HepG2 (cell line): ENCODE data around the gene CIITA. TPM values are rescaled to one million over a fixed set of nuclear protein-coding genes. Genes with fewer than 3 reads are reported as not detected.

Source experiments
- IKZF1 ChIP-seq: fragments of 450-650 bp; IDR thresholded peaks from 2 replicates; pipeline ENCODE4 v1.7.1; 2016
- MXI1 ChIP-seq: IDR thresholded peaks from 3 replicates; pipeline ENCODE4 v1.6.1; 2012; ENCODE audit warnings: low read depth, low read length, inconsistent platforms, borderline replicate concordance
- PAF1 ChIP-seq: IDR thresholded peaks from 2 replicates; pipeline ENCODE4 v1.6.1; 2016; ENCODE audit warnings: missing genetic modification reagents, missing compliant biosample characterization
- RBM39 ChIP-seq: fragments of 200-400 bp; formaldehyde crosslinking; IDR thresholded peaks from one replicate; pipeline ENCODE4 v1.6.1; 2018; ENCODE audit warnings: antibody characterized with exemption, mild to moderate bottlenecking, low read depth, low read length; ENCODE audit not compliant: poor library complexity, severe bottlenecking
- SNAPC2 ChIP-seq: sonication (generic); formaldehyde crosslinking; IDR thresholded peaks from 2 replicates; pipeline ENCODE4 v1.8.1; 2022; ENCODE audit warnings: mild to moderate bottlenecking, missing genetic modification reagents
- ZNF234 ChIP-seq: sonication (generic); formaldehyde crosslinking; conservative IDR thresholded peaks from 2 replicates; pipeline ENCODE4 v1.5.1; 2020; ENCODE audit warnings: mild to moderate bottlenecking, missing genetic modification reagents
- ZNF672 ChIP-seq: sonication (generic); formaldehyde crosslinking; IDR thresholded peaks from 2 replicates; pipeline ENCODE4 v1.8.1; 2022; ENCODE audit warnings: missing genetic modification reagents
- polyA plus RNA-seq, 8 experiments: library from polyadenylated mRNA; depleted of rRNA in 3 of 8; stranded (reverse) in 7 of 8; unstranded in 1 of 8; fragments of >200 nt; fragmentation: Illumina TruSeq in 4 of 8; extraction: Trizol in 4 of 8; gene quantifications; 2 replicates each; pipeline versions ENCODE4 v1.2.1 to v1.2.3, GENCODE V29; 2011 to 2016; ENCODE audit warnings: low read depth in 4 of 8, missing spikeins in 1 of 8, mixed read lengths in 1 of 8; ENCODE audit not compliant: insufficient read depth in 1 of 8
- total RNA-seq, 5 experiments: library from RNA; depleted of rRNA; stranded (reverse); fragments of >200 nt; fragmentation: Illumina TruSeq; extraction: Trizol; gene quantifications; 2 replicates each; pipeline ENCODE4 v1.2.3, GENCODE V29; 2016; ENCODE audit warnings: low read depth in 1 of 5
- TF ChIP-seq, protein P1 (sequence below): sonication (generic); formaldehyde crosslinking; IDR thresholded peaks from 2 replicates; pipeline ENCODE4 v1.4.0; 2020; ENCODE audit warnings: missing genetic modification reagents
- TF ChIP-seq, protein P2 (sequence below): IDR thresholded peaks from 2 replicates; pipeline ENCODE4 v1.4.0; 2020; ENCODE audit warnings: mild to moderate bottlenecking, missing genetic modification reagents
- TF ChIP-seq, protein P3 (sequence below): sonication (generic); formaldehyde crosslinking; IDR thresholded peaks from 2 replicates; pipeline ENCODE4 v1.5.1; 2020; ENCODE audit warnings: missing genetic modification reagents, mild to moderate bottlenecking, borderline replicate concordance
- TF ChIP-seq, protein P4 (sequence below): sonication (generic); formaldehyde crosslinking; IDR thresholded peaks from 2 replicates; pipeline ENCODE4 v1.4.0; 2020; ENCODE audit warnings: missing genetic modification reagents, borderline replicate concordance
- TF ChIP-seq, protein P5 (sequence below): sonication (generic); formaldehyde crosslinking; IDR thresholded peaks from 2 replicates; pipeline ENCODE4 v1.5.0; 2020; ENCODE audit warnings: mild to moderate bottlenecking, missing genetic modification reagents

Gene CIITA
- total and polyA plus RNA-seq, 2 of the 13 experiments (the other 11 are each of a cell fraction or from before 2014, with no cell fraction given): 0.08 to 0.09 TPM

DNA sequence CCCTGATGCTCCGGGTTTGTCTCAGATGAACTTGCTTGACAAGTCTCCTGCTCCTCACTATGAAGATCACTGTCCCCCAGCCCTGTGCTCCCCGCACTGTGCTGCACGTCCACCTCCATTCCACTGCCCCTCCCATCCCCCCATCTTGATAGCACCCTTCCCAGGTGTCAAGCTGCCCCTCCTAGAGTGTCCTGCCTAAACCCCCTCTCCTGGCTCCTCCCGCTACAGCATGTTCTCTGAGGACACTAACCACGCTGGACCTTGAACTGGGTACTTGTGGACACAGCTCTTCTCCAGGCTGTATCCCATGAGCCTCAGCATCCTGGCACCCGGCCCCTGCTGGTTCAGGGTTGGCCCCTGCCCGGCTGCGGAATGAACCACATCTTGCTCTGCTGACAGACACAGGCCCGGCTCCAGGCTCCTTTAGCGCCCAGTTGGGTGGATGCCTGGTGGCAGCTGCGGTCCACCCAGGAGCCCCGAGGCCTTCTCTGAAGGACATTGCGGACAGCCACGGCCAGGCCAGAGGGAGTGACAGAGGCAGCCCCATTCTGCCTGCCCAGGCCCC, 46.7 kb downstream of the CIITA start (continued):
- TF ChIP-seq ZNF234 (no peak), RBM39 (no peak), PAF1 (CRISPR knock-in tag) (no peak), MXI1 (peak; percentile 67; the same call in 1 of the 3 replicates), SNAPC2 (CRISPR knock-in tag) (no peak; the same call in 1 of the 2 replicates), IKZF1 (no peak; the same call in 1 of the 2 replicates), ZNF672 (CRISPR knock-in tag) (no peak)
- TF ChIP-seq, protein P1, sequence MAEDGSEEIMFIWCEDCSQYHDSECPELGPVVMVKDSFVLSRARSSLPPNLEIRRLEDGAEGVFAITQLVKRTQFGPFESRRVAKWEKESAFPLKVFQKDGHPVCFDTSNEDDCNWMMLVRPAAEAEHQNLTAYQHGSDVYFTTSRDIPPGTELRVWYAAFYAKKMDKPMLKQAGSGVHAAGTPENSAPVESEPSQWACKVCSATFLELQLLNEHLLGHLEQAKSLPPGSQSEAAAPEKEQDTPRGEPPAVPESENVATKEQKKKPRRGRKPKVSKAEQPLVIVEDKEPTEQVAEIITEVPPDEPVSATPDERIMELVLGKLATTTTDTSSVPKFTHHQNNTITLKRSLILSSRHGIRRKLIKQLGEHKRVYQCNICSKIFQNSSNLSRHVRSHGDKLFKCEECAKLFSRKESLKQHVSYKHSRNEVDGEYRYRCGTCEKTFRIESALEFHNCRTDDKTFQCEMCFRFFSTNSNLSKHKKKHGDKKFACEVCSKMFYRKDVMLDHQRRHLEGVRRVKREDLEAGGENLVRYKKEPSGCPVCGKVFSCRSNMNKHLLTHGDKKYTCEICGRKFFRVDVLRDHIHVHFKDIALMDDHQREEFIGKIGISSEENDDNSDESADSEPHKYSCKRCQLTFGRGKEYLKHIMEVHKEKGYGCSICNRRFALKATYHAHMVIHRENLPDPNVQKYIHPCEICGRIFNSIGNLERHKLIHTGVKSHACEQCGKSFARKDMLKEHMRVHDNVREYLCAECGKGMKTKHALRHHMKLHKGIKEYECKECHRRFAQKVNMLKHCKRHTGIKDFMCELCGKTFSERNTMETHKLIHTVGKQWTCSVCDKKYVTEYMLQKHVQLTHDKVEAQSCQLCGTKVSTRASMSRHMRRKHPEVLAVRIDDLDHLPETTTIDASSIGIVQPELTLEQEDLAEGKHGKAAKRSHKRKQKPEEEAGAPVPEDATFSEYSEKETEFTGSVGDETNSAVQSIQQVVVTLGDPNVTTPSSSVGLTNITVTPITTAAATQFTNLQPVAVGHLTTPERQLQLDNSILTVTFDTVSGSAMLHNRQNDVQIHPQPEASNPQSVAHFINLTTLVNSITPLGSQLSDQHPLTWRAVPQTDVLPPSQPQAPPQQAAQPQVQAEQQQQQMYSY (CRISPR knock-in tag): no peak
- TF ChIP-seq, protein P2, sequence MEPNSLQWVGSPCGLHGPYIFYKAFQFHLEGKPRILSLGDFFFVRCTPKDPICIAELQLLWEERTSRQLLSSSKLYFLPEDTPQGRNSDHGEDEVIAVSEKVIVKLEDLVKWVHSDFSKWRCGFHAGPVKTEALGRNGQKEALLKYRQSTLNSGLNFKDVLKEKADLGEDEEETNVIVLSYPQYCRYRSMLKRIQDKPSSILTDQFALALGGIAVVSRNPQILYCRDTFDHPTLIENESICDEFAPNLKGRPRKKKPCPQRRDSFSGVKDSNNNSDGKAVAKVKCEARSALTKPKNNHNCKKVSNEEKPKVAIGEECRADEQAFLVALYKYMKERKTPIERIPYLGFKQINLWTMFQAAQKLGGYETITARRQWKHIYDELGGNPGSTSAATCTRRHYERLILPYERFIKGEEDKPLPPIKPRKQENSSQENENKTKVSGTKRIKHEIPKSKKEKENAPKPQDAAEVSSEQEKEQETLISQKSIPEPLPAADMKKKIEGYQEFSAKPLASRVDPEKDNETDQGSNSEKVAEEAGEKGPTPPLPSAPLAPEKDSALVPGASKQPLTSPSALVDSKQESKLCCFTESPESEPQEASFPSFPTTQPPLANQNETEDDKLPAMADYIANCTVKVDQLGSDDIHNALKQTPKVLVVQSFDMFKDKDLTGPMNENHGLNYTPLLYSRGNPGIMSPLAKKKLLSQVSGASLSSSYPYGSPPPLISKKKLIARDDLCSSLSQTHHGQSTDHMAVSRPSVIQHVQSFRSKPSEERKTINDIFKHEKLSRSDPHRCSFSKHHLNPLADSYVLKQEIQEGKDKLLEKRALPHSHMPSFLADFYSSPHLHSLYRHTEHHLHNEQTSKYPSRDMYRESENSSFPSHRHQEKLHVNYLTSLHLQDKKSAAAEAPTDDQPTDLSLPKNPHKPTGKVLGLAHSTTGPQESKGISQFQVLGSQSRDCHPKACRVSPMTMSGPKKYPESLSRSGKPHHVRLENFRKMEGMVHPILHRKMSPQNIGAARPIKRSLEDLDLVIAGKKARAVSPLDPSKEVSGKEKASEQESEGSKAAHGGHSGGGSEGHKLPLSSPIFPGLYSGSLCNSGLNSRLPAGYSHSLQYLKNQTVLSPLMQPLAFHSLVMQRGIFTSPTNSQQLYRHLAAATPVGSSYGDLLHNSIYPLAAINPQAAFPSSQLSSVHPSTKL (CRISPR knock-in tag): peak; percentile 66
- TF ChIP-seq, protein P3, sequence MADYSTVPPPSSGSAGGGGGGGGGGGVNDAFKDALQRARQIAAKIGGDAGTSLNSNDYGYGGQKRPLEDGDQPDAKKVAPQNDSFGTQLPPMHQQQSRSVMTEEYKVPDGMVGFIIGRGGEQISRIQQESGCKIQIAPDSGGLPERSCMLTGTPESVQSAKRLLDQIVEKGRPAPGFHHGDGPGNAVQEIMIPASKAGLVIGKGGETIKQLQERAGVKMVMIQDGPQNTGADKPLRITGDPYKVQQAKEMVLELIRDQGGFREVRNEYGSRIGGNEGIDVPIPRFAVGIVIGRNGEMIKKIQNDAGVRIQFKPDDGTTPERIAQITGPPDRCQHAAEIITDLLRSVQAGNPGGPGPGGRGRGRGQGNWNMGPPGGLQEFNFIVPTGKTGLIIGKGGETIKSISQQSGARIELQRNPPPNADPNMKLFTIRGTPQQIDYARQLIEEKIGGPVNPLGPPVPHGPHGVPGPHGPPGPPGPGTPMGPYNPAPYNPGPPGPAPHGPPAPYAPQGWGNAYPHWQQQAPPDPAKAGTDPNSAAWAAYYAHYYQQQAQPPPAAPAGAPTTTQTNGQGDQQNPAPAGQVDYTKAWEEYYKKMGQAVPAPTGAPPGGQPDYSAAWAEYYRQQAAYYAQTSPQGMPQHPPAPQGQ (CRISPR knock-in tag): no peak
- TF ChIP-seq, protein P4, sequence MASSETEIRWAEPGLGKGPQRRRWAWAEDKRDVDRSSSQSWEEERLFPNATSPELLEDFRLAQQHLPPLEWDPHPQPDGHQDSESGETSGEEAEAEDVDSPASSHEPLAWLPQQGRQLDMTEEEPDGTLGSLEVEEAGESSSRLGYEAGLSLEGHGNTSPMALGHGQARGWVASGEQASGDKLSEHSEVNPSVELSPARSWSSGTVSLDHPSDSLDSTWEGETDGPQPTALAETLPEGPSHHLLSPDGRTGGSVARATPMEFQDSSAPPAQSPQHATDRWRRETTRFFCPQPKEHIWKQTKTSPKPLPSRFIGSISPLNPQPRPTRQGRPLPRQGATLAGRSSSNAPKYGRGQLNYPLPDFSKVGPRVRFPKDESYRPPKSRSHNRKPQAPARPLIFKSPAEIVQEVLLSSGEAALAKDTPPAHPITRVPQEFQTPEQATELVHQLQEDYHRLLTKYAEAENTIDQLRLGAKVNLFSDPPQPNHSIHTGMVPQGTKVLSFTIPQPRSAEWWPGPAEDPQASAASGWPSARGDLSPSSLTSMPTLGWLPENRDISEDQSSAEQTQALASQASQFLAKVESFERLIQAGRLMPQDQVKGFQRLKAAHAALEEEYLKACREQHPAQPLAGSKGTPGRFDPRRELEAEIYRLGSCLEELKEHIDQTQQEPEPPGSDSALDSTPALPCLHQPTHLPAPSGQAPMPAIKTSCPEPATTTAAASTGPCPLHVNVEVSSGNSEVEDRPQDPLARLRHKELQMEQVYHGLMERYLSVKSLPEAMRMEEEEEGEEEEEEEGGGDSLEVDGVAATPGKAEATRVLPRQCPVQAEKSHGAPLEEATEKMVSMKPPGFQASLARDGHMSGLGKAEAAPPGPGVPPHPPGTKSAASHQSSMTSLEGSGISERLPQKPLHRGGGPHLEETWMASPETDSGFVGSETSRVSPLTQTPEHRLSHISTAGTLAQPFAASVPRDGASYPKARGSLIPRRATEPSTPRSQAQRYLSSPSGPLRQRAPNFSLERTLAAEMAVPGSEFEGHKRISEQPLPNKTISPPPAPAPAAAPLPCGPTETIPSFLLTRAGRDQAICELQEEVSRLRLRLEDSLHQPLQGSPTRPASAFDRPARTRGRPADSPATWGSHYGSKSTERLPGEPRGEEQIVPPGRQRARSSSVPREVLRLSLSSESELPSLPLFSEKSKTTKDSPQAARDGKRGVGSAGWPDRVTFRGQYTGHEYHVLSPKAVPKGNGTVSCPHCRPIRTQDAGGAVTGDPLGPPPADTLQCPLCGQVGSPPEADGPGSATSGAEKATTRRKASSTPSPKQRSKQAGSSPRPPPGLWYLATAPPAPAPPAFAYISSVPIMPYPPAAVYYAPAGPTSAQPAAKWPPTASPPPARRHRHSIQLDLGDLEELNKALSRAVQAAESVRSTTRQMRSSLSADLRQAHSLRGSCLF (CRISPR knock-in tag): no peak
- TF ChIP-seq, protein P5, sequence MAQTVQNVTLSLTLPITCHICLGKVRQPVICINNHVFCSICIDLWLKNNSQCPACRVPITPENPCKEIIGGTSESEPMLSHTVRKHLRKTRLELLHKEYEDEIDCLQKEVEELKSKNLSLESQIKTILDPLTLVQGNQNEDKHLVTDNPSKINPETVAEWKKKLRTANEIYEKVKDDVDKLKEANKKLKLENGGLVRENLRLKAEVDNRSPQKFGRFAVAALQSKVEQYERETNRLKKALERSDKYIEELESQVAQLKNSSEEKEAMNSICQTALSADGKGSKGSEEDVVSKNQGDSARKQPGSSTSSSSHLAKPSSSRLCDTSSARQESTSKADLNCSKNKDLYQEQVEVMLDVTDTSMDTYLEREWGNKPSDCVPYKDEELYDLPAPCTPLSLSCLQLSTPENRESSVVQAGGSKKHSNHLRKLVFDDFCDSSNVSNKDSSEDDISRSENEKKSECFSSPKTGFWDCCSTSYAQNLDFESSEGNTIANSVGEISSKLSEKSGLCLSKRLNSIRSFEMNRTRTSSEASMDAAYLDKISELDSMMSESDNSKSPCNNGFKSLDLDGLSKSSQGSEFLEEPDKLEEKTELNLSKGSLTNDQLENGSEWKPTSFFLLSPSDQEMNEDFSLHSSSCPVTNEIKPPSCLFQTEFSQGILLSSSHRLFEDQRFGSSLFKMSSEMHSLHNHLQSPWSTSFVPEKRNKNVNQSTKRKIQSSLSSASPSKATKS (CRISPR knock-in tag): no peak
